NT2/D1 (cell line): ENCODE data around the gene RNASE8.

Source experiments
- SUZ12 ChIP-seq: IDR thresholded peaks from 2 replicates; pipeline ENCODE4 v1.6.1; 2011; ENCODE audit not compliant: insufficient read length, insufficient read depth; ENCODE audit errors: extremely low read depth
- YY1 ChIP-seq: IDR thresholded peaks from 2 replicates; pipeline ENCODE4 v1.6.1; 2011; ENCODE audit not compliant: insufficient read length, insufficient read depth
- ZNF274 ChIP-seq: IDR thresholded peaks from 2 replicates; pipeline ENCODE4 v1.6.1; 2011; ENCODE audit warnings: mild to moderate bottlenecking, low read depth, low read length

DNA sequence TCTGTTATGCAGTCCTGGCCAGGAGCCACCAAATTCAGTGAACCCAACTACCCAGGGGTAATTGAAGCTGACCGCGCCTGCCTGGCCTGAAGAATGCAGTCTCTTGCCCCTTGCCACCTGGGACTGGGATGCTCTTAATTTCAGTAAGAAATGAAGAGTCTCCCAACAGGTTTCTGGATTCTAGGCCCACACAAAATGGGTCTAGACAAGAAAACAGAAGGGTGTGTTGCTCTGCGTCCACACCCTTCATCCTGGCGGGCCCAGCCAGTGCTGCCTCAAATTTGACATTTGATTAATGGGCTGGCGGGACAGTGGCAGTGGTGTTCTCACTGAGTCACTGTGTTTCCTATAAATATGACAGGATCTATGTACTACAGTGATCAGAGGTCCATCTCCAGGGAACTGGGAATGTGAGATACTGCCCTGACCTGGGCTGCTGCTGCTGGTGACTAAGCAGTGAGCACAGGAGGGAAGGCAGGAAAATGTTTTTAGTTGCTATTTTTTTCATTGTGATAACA, 49.7 kb downstream of the RNASE8 start:
- TF ChIP-seq YY1: no peak
- TF ChIP-seq ZNF274: no peak
- no peak for TF ChIP-seq SUZ12
